Right lobe of liver (tissue), 4 donors: ENCODE measurements around the gene LRTM1.

ENCODE experiments used
- CTCF ChIP-seq, 4 donors: fragments of 200-600 bp in 3 of 4; fragments of 450-650 bp in 1 of 4; IDR thresholded peaks; one replicate each; pipeline versions ENCODE4 v1.5.1 to v1.8.0; 2016 to 2022; ENCODE audit warnings: antibody characterized with exemption in 4 of 4, mild to moderate bottlenecking in 2 of 4
- POLR2A ChIP-seq: fragments of 450-650 bp; IDR thresholded peaks from one replicate; pipeline ENCODE4 v1.6.1; 2017; ENCODE audit warnings: antibody characterized with exemption, mild to moderate bottlenecking
- donor health status: DM: no; HTN: no; CAD: no.
- donor health status: DM: no; HTN: no; CAD: no.
- donor health status: DM: no; HTN: yes; CAD: no.

- no peak for TF ChIP-seq CTCF (IDR thresholded peaks at IDR 0.05)
- TF ChIP-seq POLR2A, result no peak
These were observed 39.1 kb upstream of the LRTM1 start for GRCh38 chr3:54966979-54967378.
